ENCODE measurements around the gene MED16. TPM values are rescaled to one million over a fixed set of nuclear protein-coding genes. Genes with fewer than 3 reads are reported as not detected.
"Not testable (repeated sequence)": the region's sequence is repeated elsewhere in the genome, so short reads cannot be mapped to it uniquely, and the experiment has no call there.

Gene MED16
- polyA plus RNA-seq, 1 experiment: 22.7 TPM

- no peak for DNase-seq (ENCODE audit: low read depth, low spot score)
- Histone ChIP-seq H3K9me3 (ENCODE audit: control insufficient read depth, insufficient read depth, low read length) (no peaks in the 10 kb centered on the region; the same call in 1 of the 2 replicates), H3K27ac (ENCODE audit: low read depth, low read length) (no peak overlapping the region), H3K4me3 (ENCODE audit: low read depth, low read length) (no peak overlapping the region), H3K27me3 (ENCODE audit: control insufficient read depth, insufficient read depth, low read length) (peaks cover 16% of the 10 kb centered on the region)
- TF ChIP-seq, protein P1, sequence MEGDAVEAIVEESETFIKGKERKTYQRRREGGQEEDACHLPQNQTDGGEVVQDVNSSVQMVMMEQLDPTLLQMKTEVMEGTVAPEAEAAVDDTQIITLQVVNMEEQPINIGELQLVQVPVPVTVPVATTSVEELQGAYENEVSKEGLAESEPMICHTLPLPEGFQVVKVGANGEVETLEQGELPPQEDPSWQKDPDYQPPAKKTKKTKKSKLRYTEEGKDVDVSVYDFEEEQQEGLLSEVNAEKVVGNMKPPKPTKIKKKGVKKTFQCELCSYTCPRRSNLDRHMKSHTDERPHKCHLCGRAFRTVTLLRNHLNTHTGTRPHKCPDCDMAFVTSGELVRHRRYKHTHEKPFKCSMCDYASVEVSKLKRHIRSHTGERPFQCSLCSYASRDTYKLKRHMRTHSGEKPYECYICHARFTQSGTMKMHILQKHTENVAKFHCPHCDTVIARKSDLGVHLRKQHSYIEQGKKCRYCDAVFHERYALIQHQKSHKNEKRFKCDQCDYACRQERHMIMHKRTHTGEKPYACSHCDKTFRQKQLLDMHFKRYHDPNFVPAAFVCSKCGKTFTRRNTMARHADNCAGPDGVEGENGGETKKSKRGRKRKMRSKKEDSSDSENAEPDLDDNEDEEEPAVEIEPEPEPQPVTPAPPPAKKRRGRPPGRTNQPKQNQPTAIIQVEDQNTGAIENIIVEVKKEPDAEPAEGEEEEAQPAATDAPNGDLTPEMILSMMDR (IDR thresholded peaks at IDR 0.05; ENCODE audit: low read depth, low read length): no peak
- CTCF ChIA-PET: no interaction called here
- POLR2A ChIA-PET: no interaction called here
Measured at GRCh38 chr19:855142-855541, 37.8 kb downstream of the MED16 start.

DNA sequence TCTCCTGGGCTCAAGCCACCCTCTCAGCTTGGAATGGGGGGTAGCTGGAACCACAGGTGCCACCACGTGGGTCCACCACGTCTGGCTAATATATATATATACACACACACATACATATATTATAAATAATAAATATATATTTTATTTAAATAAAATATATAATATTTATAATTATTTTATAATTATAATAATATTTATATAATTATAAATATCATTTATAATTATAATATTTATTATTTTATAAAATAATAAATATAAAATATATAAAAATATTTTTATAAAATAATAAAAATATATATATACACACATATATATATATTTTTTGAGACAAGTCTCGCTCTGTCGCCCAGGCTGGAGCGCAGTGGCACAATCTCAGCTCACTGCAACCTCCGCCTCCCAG lies 38.4 kb downstream of the MED16 start:
- CTCF ChIA-PET: no interaction called here
- DNase-seq (ENCODE audit: low read depth, low spot score): no peak
- no peak overlapping the region for H3K4me3 ChIP-seq (ENCODE audit: low read depth, low read length)
- POLR2A ChIA-PET: interaction anchor here (0.7 kb wide), 2 partner anchors 9 to 39 kb away, joined by 3 read pairs; no protein-coding TSS in a partner anchor
- TF ChIP-seq, protein P1 (IDR thresholded peaks at IDR 0.05; ENCODE audit: low read depth, low read length): no peak
- no peak overlapping the region for H3K27ac ChIP-seq (ENCODE audit: low read depth, low read length)
- peaks cover 16% of the 10 kb centered on the region for H3K27me3 ChIP-seq (ENCODE audit: control insufficient read depth, insufficient read depth, low read length)
- H3K9me3 ChIP-seq (ENCODE audit: control insufficient read depth, insufficient read depth, low read length): no peaks in the 10 kb centered on the region; the same call in 1 of the 2 replicates

- H3K27ac ChIP-seq (ENCODE audit: low read depth, low read length); H3K4me3 ChIP-seq (ENCODE audit: low read depth, low read length); DNase-seq (ENCODE audit: low read depth, low spot score); CTCF ChIA-PET; H3K9me3 ChIP-seq (ENCODE audit: control insufficient read depth, insufficient read depth, low read length): not testable (repeated sequence)
- POLR2A ChIA-PET: interaction anchor here (0.7 kb wide), 1 partner anchor 10 kb away, joined by 3 read pairs; no protein-coding TSS in a partner anchor
- peaks cover 14% of the 10 kb centered on the region for H3K27me3 ChIP-seq (ENCODE audit: control insufficient read depth, insufficient read depth, low read length)
Measured at GRCh38 chr19:853614-854220, 39.3 kb downstream of the MED16 start.

DNA sequence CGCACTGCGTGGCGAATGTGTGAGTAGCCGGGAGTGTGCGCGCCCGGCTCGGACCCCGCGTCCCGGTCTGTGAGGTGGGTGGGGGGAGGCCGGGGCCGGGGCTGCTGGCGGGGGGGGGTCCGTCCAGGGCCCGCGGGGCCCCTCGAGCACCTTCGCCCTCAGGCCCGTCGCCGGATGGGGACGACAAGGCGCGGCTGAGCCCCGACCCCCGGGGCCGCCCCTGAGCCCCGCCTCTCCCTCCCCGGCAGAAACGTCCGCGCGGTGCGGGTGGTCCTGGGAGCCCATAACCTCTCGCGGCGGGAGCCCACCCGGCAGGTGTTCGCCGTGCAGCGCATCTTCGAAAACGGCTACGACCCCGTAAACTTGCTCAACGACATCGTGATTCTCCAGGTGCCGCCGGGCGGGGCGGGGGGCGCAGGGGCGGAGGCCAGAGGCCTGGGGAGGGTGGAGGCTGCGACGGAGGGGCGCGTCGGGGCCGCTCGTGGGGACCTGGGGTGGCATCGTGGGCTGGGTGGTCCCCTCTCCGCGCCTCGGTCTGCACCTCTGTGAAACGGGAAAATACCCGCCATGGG lies 39.9 kb downstream of the MED16 start:
- no peak for DNase-seq (ENCODE audit: low read depth, low spot score)
- H3K9me3 ChIP-seq (ENCODE audit: control insufficient read depth, insufficient read depth, low read length): no peaks in the 10 kb centered on the region; the same call in 1 of the 2 replicates
- TF ChIP-seq, protein P1 (IDR thresholded peaks at IDR 0.05; ENCODE audit: low read depth, low read length): no peak
- H3K4me3 ChIP-seq (ENCODE audit: low read depth, low read length): no peak overlapping the region
- H3K27me3 ChIP-seq (ENCODE audit: control insufficient read depth, insufficient read depth, low read length): peaks cover 17% of the 10 kb centered on the region
- H3K27ac ChIP-seq (ENCODE audit: low read depth, low read length): no peak overlapping the region
- POLR2A ChIA-PET: no interaction called here
- CTCF ChIA-PET: no interaction called here

DNA sequence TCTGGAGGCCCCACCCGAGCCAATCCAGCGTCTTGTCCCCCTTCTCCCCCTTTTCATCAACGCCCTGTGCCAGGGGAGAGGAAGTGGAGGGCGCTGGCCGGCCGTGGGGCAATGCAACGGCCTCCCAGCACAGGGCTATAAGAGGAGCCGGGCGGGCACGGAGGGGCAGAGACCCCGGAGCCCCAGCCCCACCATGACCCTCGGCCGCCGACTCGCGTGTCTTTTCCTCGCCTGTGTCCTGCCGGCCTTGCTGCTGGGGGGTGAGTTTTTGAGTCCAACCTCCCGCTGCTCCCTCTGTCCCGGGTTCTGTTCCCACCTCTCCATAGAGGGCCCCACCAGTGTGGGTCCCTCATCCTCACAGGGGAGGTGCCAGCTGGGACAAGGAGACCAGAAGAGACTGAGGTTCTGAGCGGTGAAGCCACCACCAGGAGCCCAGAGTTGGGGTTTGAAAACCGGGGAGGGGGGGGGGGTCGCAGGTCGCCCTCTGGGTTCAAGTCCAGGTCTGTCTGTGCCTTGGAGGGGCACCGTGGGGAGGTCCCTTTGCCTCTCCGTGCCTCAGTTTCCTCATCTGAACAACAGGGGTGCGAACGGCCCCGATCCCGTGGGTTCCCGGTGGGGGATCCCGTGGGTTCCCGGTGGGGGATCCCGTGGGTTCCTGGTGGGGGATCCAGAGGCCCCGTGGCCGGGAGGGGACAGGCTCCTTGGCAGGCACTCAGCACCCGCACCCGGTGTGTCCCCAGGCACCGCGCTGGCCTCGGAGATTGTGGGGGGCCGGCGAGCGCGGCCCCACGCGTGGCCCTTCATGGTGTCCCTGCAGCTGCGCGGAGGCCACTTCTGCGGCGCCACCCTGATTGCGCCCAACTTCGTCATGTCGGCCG lies 40.6 kb downstream of the MED16 start, which contains the start of gene ELANE:
ELANE (plus strand) TSS at position 168 of the 878 bp plus-strand sequence; CDS start at position 194, 26 bp downstream.
- Histone ChIP-seq H3K9me3 (ENCODE audit: control insufficient read depth, insufficient read depth, low read length) (no peaks in the 10 kb centered on the region; the same call in 1 of the 2 replicates), H3K27ac (ENCODE audit: low read depth, low read length) (no peak within 1 kb of the TSS), H3K4me3 (ENCODE audit: low read depth, low read length) (no peak within 1 kb of the TSS), H3K27me3 (ENCODE audit: control insufficient read depth, insufficient read depth, low read length) (peaks cover 23% of the 10 kb centered on the region)
- ChIA-PET CTCF (no interaction called here), POLR2A (no interaction called here)
- TF ChIP-seq, protein P1 (IDR thresholded peaks at IDR 0.05; ENCODE audit: low read depth, low read length): no peak
- no peak for DNase-seq (ENCODE audit: low read depth, low spot score)

Measured in AG04450 (cell line).